Liver (tissue), 3 donors: ENCODE results near the gene SYNPR.

Source experiments
- ATF3 ChIP-seq: IDR thresholded peaks from 2 replicates; pipeline ENCODE4 v1.6.1; 2016; ENCODE audit warnings: antibody characterized with exemption
- CTCF ChIP-seq: fragments of 150-350 bp; IDR thresholded peaks from 2 replicates; pipeline ENCODE4 v1.5.1; 2017; ENCODE audit warnings: improper control_type of control experiment, low read depth, low read length; ENCODE audit not compliant: missing input control
- EGR1 ChIP-seq, 2 donors: IDR thresholded peaks; 2 replicates each; pipeline ENCODE4 v1.6.1; 2016 to 2018; ENCODE audit warnings: antibody characterized with exemption in 2 of 2, low read depth in 2 of 2
- FOXA1 ChIP-seq: IDR thresholded peaks from 2 replicates; pipeline ENCODE4 v1.6.1; 2016; ENCODE audit warnings: antibody characterized with exemption
- FOXA2 ChIP-seq: IDR thresholded peaks from 2 replicates; pipeline ENCODE4 v1.6.1; 2016; ENCODE audit warnings: antibody characterized with exemption
- GABPA ChIP-seq, 2 donors: IDR thresholded peaks in 1 of 2; conservative IDR thresholded peaks in 1 of 2; 2 replicates each; pipeline ENCODE4 v1.6.1; 2016; ENCODE audit warnings: antibody characterized with exemption in 2 of 2, mild to moderate bottlenecking in 1 of 2, moderate library complexity in 1 of 2
- HNF4A ChIP-seq, 2 donors: conservative IDR thresholded peaks; 2 replicates each; pipeline ENCODE4 v1.6.1; 2016; ENCODE audit warnings: antibody characterized with exemption in 2 of 2, mild to moderate bottlenecking in 2 of 2
- JUND ChIP-seq, 2 donors: IDR thresholded peaks; 2 replicates each; pipeline ENCODE4 v1.6.1; 2016; ENCODE audit warnings: antibody characterized with exemption in 2 of 2
- MAX ChIP-seq: IDR thresholded peaks from 2 replicates; pipeline ENCODE4 v1.6.1; 2016; ENCODE audit warnings: antibody characterized with exemption
- NR2F2 ChIP-seq: IDR thresholded peaks from 2 replicates; pipeline ENCODE4 v1.6.1; 2016; ENCODE audit warnings: antibody characterized with exemption
- SP1 ChIP-seq: IDR thresholded peaks from 2 replicates; pipeline ENCODE4 v1.6.1; 2018; ENCODE audit warnings: antibody characterized with exemption, mild to moderate bottlenecking
- TAF1 ChIP-seq: conservative IDR thresholded peaks from 2 replicates; pipeline ENCODE4 v1.6.1; 2016; ENCODE audit warnings: antibody characterized with exemption, mild to moderate bottlenecking
- YY1 ChIP-seq: IDR thresholded peaks from 2 replicates; pipeline ENCODE4 v1.6.1; 2016; ENCODE audit warnings: antibody characterized with exemption, mild to moderate bottlenecking
- ZBTB33 ChIP-seq: IDR thresholded peaks from 2 replicates; pipeline ENCODE4 v1.6.1; 2016; ENCODE audit warnings: antibody characterized with exemption
- donor health status: healthy.
- donor health status: healthy.

- no peak for TF ChIP-seq NR2F2
- TF ChIP-seq CTCF = no peak
- TF ChIP-seq EGR1 (IDR thresholded peaks at IDR 0.05; ENCODE audit: low read depth in 2 of 2) = no peak
- no peak for TF ChIP-seq ATF3
- TF ChIP-seq ZBTB33 = no peak
- TF ChIP-seq YY1 = no peak
- no peak for TF ChIP-seq HNF4A (conservative IDR thresholded peaks at IDR 0.05)
- no peak for TF ChIP-seq MAX
- no peak for TF ChIP-seq FOXA1
- no peak for TF ChIP-seq SP1
- no peak for TF ChIP-seq FOXA2
- TF ChIP-seq TAF1 = no peak
- no peak for TF ChIP-seq JUND (IDR thresholded peaks at IDR 0.05)
- no peak for TF ChIP-seq GABPA (IDR thresholded peaks at IDR 0.05 in 1 of 2, conservative IDR thresholded peaks at IDR 0.05 in 1 of 2)
Observed at GRCh38 chr3:63309768-63310167, 31.7 kb downstream of the SYNPR start.
